Measurements from ENCODE around the gene SMIM44. TPM values are rescaled to one million over a fixed set of nuclear protein-coding genes. Genes with fewer than 3 reads are reported as not detected.

SMIM44 gene
- total RNA-seq, 1 donor: not detected

GRCh38 chr19:3479834-3480215 lies 3.4 kb downstream of the SMIM44 start:
- no peak for DNase-seq (ENCODE audit: low read depth)
- TF ChIP-seq CTCF (IDR thresholded peaks at IDR 0.05; ENCODE audit: insufficient read depth, low read depth, low read length): no peak
- H3K4me3 ChIP-seq (ENCODE audit: low read depth, low read length): no peak overlapping the region

- H3K4me3 ChIP-seq (ENCODE audit: low read depth, low read length): no peak overlapping the region
- no peak for TF ChIP-seq CTCF (IDR thresholded peaks at IDR 0.05; ENCODE audit: insufficient read depth, low read depth, low read length)
- DNase-seq (ENCODE audit: low read depth): no peak
These were observed 3.9 kb downstream of the SMIM44 start for GRCh38 chr19:3479177-3479833.

- no peak for TF ChIP-seq CTCF (IDR thresholded peaks at IDR 0.05; ENCODE audit: insufficient read depth, low read depth, low read length)
- no peak for DNase-seq (ENCODE audit: low read depth)
- no peak overlapping the region for H3K4me3 ChIP-seq (ENCODE audit: low read depth, low read length)
These were observed 4.6 kb downstream of the SMIM44 start for GRCh38 chr19:3478409-3479176.

DNA sequence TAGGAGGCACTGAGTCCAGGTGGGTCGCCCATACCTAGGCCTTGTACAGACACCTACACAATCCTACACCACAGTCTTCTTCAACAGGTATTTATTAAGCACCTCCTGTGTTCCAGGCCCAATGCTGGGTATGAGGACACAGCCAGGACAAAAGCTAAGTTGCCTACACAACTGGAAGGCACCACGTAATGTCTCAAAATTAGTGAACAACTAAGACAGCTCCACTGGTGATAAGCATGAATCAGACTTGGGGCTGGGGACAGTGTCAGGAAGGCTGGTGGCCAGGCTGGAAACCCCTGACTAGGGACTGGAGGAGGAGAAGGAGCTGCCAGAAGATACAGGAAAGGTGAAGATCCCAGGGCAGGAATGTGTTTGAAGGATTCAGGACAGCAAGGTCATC lies 5.3 kb downstream of the SMIM44 start:
- TF ChIP-seq CTCF (IDR thresholded peaks at IDR 0.05; ENCODE audit: insufficient read depth, low read depth, low read length): no peak
- DNase-seq (ENCODE audit: low read depth): no peak
- no peak overlapping the region for H3K4me3 ChIP-seq (ENCODE audit: low read depth, low read length)

- TF ChIP-seq CTCF (IDR thresholded peaks at IDR 0.05; ENCODE audit: insufficient read depth, low read depth, low read length): no peak
- DNase-seq (ENCODE audit: low read depth): no peak
These were observed 5.7 kb downstream of the SMIM44 start for GRCh38 chr19:3477506-3477905.

DNA sequence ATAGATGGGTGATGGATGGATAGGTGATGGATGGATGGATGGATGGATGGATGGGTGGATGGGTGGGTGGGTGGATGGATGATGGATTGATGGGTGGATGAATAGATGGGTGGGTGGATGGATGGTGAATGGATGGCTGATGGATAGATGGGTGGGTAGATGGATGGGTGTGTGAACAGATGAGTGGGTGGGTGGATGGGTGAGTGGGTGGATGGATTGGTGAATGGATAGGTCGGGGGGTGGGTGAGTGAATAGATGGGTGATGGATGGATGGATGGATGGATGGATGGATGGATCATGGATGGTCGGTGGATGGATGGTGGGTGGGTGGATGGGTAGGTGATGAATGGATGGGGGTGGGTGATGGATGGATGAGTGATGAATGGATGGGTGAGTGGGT lies 6.4 kb downstream of the SMIM44 start:
- no peak overlapping the region for H3K4me3 ChIP-seq (ENCODE audit: low read depth, low read length)
- DNase-seq (ENCODE audit: low read depth): no peak
- no peak for TF ChIP-seq CTCF (IDR thresholded peaks at IDR 0.05; ENCODE audit: insufficient read depth, low read depth, low read length)

More at GRCh38 chr19:3477506-3477905, 5.7 kb downstream of the SMIM44 start:
- H3K4me3 ChIP-seq (ENCODE audit: low read depth, low read length): no peak overlapping the region
